CD4-positive, CD25-positive, alpha-beta regulatory T cell (primary cell): ENCODE measurements around the gene CLEC4F. TPM values are rescaled to one million over a fixed set of nuclear protein-coding genes. Genes with fewer than 3 reads are reported as not detected.

Source experiments
- ATAC-seq, 2 donors: fragments of 150-1000 bp; cut with Tn5 transposase; one replicate each; pipeline ENCODE4 v1.10.0; 2021; ENCODE audit warnings: low read depth in 2 of 2, moderate number of reproducible peaks in 2 of 2, moderate library complexity in 1 of 2
- DNase-seq, 3 donors: peaks; one replicate each; pipeline versions ENCODE4 v3.0.0 to v3.0.0-alpha.2; 2012 to 2022; ENCODE audit warnings: mixed read lengths in 1 of 3
- H3K27ac ChIP-seq: one replicate; pipeline ENCODE4 v1.7.0; 2013; ENCODE audit warnings: mild to moderate bottlenecking, low read length; ENCODE audit not compliant: insufficient read depth, poor library complexity, severe bottlenecking
- H3K27me3 ChIP-seq: one replicate; pipeline ENCODE4 v1.7.0; 2013; ENCODE audit warnings: low read length; ENCODE audit not compliant: control insufficient read depth, insufficient read depth
- H3K36me3 ChIP-seq: one replicate; pipeline ENCODE4 v1.7.0; 2013; ENCODE audit warnings: mild to moderate bottlenecking, low read length, moderate library complexity; ENCODE audit not compliant: control insufficient read depth, insufficient read depth
- H3K4me1 ChIP-seq: 2 replicates; pipeline ENCODE4 v1.7.0; 2013; ENCODE audit warnings: mild to moderate bottlenecking, low read length; ENCODE audit not compliant: insufficient read depth, control insufficient read depth, poor library complexity, severe bottlenecking
- H3K4me3 ChIP-seq: one replicate; pipeline ENCODE4 v1.7.0; 2013; ENCODE audit warnings: low read depth, mild to moderate bottlenecking, low read length, moderate library complexity
- H3K9me3 ChIP-seq, 2 experiments: 1 replicate in 1 of 2; 2 replicates in 1 of 2; pipeline ENCODE4 v1.7.0; 2013; ENCODE audit warnings: low read length in 2 of 2, mild to moderate bottlenecking in 1 of 2, moderate library complexity in 1 of 2; ENCODE audit not compliant: control insufficient read depth in 2 of 2
- H3K27ac Mint-ChIP-seq, 3 donors: one replicate each; pipeline ENCODE4 v1.8.0; 2020 to 2022; ENCODE audit warnings: mild to moderate bottlenecking in 3 of 3, mixed read lengths in 3 of 3, moderate library complexity in 2 of 3
- H3K27me3 Mint-ChIP-seq: one replicate; pipeline ENCODE4 v1.8.0; 2022; ENCODE audit warnings: mild to moderate bottlenecking, mixed read lengths
- H3K36me3 Mint-ChIP-seq: one replicate; pipeline ENCODE4 v1.8.0; 2020; ENCODE audit warnings: mixed read lengths
- H3K4me1 Mint-ChIP-seq, 4 donors: one replicate each; pipeline ENCODE4 v1.8.0; 2020 to 2022; ENCODE audit warnings: mixed read lengths in 4 of 4, mild to moderate bottlenecking in 1 of 4
- H3K4me3 Mint-ChIP-seq, 4 donors: one replicate each; pipeline ENCODE4 v1.8.0; 2020 to 2022; ENCODE audit warnings: mild to moderate bottlenecking in 4 of 4, mixed read lengths in 4 of 4, moderate library complexity in 3 of 4
- H3K9me3 Mint-ChIP-seq, 7 donors: one replicate each; pipeline ENCODE4 v1.8.0; 2020 to 2022; ENCODE audit warnings: mixed read lengths in 7 of 7, mild to moderate bottlenecking in 3 of 7, moderate library complexity in 2 of 7
- polyA plus RNA-seq, 4 donors: library from polyadenylated mRNA; unstranded; fragments of 300-500 nt; fragmentation: Illumina TruSeq; gene quantifications; one replicate each; pipeline ENCODE4 v1.2.3, GENCODE V29; 2021
- total RNA-seq: library from RNA; stranded (reverse); gene quantifications from one replicate; pipeline ENCODE4 v1.2.3, GENCODE V29; 2022

The CLEC4F gene
- total and polyA plus RNA-seq, 5 donors from 2014 or later, result not detected

DNA sequence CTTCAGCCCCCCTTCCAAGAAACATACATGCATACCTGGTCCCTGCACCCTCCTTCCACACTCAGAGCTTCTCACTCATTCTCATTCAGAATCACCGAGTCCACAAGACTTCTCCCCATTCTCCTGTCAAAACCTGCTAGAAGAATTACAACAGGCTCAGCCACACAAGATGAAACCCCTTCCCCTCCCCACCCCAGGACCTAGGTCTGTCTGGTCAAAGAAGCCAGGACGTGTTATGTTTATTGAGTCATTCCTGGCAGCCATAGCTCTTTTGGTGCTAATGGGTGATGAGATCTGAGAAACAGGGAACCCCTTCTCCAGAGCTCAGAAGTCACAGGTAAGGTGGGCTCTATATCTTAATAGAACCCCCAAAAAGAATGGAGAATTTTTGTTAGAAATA lies 50.9 kb downstream of the CLEC4F start:
- peaks cover 5 to 18% (median 9%) of the 10 kb centered on the region in 4 donors for H3K4me1 Mint-ChIP-seq
- H3K4me3 ChIP-seq, result no peak overlapping the region
- no peak for DNase-seq
- H3K27ac Mint-ChIP-seq, result no peak overlapping the region
- H3K4me3 Mint-ChIP-seq, result peak overlapping the region in 2 of 4 donors; percentile 8 to 62
- peaks cover 34% of the 10 kb centered on the region for H3K27me3 ChIP-seq
- peaks cover 3% of the 10 kb centered on the region for H3K36me3 Mint-ChIP-seq
- no peak for ATAC-seq
- H3K9me3 Mint-ChIP-seq, result peaks cover 0 to 4% (median 0%) of the 10 kb centered on the region in 7 donors
- peaks cover 13% of the 10 kb centered on the region for H3K4me1 ChIP-seq
- no peaks in the 10 kb centered on the region for H3K9me3 ChIP-seq
- no peaks in the 10 kb centered on the region for H3K36me3 ChIP-seq
- H3K27me3 Mint-ChIP-seq, result peaks cover 69% of the 10 kb centered on the region
- H3K27ac ChIP-seq, result no peak overlapping the region

DNA sequence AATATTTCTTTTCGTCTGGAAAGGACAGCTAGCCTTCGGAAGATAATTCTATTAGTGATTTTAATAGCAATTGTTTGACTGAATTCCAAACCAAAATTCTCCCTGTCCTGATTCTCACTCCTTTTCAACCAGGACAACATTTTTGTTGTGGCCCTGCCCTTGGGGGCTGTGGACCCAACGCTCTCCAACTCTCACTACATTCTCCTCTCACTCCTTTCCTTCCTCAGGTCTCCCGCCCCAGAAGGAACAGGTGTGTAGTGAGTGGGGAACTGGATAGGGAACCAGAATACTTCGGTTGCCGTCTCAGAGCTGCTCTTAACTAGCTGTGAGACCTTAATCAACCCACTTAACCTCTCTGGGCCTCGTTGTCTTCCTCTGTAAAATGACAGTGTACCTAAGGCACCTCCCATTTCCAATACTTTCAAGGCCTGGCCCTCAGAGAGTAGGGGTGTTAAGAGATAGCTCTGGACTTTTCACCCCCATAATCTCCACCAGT lies 51.8 kb downstream of the CLEC4F start:
- Mint-ChIP-seq H3K9me3 (peaks cover 0 to 3% (median 0%) of the 10 kb centered on the region in 7 donors), H3K27me3 (peaks cover 70% of the 10 kb centered on the region), H3K36me3 (peaks cover 2% of the 10 kb centered on the region), H3K27ac (peak overlapping the region in 1 of 3 donors; percentile 15), H3K4me1 (peaks cover 5 to 18% (median 9%) of the 10 kb centered on the region in 4 donors), H3K4me3 (peak overlapping the region in 3 of 4 donors; percentile 62 to 86 (median 66))
- no peak overlapping the region for H3K4me3 ChIP-seq
- DNase-seq (no peak), ATAC-seq (no peak)
- H3K27me3 ChIP-seq, result peaks cover 38% of the 10 kb centered on the region
- H3K4me1 ChIP-seq, result peaks cover 13% of the 10 kb centered on the region
- no peak overlapping the region for H3K27ac ChIP-seq
- no peaks in the 10 kb centered on the region for H3K36me3 ChIP-seq
- H3K9me3 ChIP-seq, result no peaks in the 10 kb centered on the region

DNA sequence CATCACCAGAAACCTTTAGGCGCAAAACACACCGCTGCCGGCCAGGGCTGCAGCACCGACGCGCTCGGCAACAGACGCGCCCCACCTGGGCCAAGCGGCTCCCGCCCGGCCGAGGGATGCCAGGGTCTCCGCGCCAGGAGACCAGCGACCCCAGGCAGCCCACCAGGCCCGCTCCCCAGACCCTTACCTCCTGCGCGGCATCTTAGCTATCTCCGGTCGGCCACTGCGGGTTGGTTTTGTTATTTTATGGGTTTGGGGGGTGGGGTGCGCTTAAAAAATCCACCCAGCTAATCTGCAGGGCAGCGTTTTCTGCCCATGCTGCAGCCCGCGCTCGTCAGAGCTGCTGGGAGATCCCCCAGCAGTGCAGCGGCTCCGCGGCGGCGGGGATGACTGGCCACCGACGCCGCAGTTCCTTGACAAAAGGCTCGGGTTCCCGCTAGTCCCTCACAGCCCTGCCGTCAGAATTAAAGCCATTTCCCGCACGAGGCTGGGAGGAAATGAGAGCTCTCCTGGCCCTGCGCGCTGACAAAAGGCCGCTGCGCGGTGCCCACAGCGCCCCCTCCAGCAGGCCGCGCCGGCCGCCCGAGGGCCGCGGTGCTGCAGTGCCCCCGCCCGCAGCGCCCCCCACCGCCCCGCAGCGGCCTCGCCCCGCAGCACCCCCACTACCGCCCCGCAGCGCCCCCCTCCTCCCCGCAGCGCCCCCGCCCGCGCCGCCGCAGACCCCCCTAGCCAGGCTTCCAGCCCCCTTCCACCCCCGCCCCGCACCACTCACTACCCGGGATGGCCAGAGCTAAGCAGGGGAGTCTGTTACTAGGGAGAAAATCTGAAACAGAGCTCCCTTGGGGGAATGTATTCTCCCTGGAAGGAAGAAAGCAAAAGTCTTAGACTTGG lies 52.5 kb downstream of the CLEC4F start, which contains the start of gene ADD2:
Gene ADD2 (minus strand): TSS at position 502 of the 891 bp plus-strand sequence. CDS start 61,792 bp downstream, outside the sequence.
- ATAC-seq (peak; percentile 47 to 48), DNase-seq (peak in 1 of 3 donors; percentile 35)
- peaks cover 13% of the 10 kb centered on the region for H3K4me1 ChIP-seq
- Mint-ChIP-seq H3K27ac (peak within 1 kb of the TSS in 1 of 3 donors; percentile 15), H3K9me3 (peaks cover 0 to 3% (median 0%) of the 10 kb centered on the region in 7 donors), H3K4me3 (peak within 1 kb of the TSS in 3 of 4 donors; percentile 75 to 86 (median 76)), H3K36me3 (no peaks in the 10 kb centered on the region), H3K27me3 (peaks cover 63% of the 10 kb centered on the region), H3K4me1 (peaks cover 5 to 18% (median 9%) of the 10 kb centered on the region in 4 donors)
- H3K27me3 ChIP-seq, result peaks cover 34% of the 10 kb centered on the region
- H3K27ac ChIP-seq, result no peak within 1 kb of the TSS
- no peaks in the 10 kb centered on the region for H3K36me3 ChIP-seq
- no peaks in the 10 kb centered on the region for H3K9me3 ChIP-seq
- no peak within 1 kb of the TSS for H3K4me3 ChIP-seq

DNA sequence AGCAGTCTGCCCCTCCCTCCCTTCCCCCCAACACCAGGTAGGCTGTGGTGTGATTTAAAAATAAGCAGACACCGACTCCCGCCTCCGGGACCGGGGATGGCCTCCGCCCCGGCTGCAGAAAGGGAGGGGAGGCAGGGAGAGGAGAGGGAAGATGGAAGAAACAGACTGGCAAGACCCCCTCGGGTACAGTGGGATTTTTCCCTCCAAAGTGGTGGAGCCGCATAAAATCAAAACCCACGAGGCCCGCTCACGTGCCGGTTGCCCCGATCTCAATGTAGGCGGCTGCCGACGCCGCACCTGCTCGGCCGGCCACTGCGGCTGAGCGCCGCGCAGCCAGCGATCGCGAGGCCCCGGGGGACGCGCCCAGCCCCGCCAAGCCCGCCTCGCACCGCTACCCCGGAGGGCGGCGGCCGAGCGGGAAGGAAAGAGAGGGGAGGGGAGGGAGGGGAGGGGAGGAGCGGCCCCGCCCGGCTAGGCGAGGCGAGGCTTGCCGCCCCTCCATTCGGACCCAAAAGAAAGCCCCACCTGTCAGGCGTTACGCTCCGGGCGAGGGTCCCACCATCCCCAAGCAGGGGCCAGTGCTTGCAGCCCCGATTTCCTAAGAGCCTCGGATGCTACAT lies 53.2 kb downstream of the CLEC4F start:
- ATAC-seq (no peak), DNase-seq (peak in 1 of 3 donors; percentile 2)
- Histone ChIP-seq H3K27ac (no peak overlapping the region), H3K36me3 (no peaks in the 10 kb centered on the region), H3K4me1 (peaks cover 13% of the 10 kb centered on the region), H3K9me3 (no peaks in the 10 kb centered on the region), H3K4me3 (peak overlapping the region; percentile 23), H3K27me3 (peaks cover 34% of the 10 kb centered on the region)
- Mint-ChIP-seq H3K4me3 (peak overlapping the region in 3 of 4 donors; percentile 11 to 76 (median 73)), H3K27me3 (peaks cover 63% of the 10 kb centered on the region), H3K27ac (no peak overlapping the region), H3K9me3 (peaks cover 0 to 2% (median 0%) of the 10 kb centered on the region in 7 donors), H3K36me3 (no peaks in the 10 kb centered on the region), H3K4me1 (peaks cover 5 to 18% (median 9%) of the 10 kb centered on the region in 4 donors)

DNA sequence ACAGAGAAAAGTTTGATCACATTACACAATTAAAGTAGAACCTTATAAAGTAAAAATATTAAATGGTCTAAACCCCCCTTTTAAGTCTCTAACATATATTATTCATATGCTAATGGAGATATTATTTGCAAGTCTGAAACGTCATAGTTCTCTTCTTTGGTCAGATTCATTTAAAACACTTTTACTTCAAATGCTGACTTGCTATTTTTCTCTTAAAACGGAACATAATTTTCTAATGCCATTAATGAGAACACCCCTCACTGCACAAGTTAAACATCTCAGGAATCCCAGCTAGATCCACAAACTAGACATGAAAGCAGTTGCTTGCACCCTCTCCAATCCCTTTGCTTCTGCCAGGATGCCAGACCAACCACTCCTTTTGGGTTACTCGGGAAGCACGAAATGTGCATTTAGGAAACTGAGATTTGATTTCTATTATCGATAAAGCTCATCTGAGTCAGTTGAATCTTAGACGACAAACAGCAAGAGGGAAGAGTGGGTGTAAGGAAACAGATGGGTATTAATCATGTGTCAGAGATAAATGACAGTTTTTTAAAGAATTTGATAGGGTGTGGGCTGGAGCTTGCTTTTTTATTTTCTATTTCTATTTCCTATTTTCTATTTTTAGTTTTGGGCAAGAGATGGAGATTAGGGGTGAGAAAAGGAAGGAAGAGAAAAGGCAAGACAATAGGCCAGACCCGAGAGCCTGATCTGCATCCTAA lies 53.9 kb downstream of the CLEC4F start:
- no peak overlapping the region for H3K27ac ChIP-seq
- H3K27ac Mint-ChIP-seq, result peak overlapping the region in 1 of 3 donors; percentile 52
- peaks cover 57% of the 10 kb centered on the region for H3K27me3 Mint-ChIP-seq

DNA sequence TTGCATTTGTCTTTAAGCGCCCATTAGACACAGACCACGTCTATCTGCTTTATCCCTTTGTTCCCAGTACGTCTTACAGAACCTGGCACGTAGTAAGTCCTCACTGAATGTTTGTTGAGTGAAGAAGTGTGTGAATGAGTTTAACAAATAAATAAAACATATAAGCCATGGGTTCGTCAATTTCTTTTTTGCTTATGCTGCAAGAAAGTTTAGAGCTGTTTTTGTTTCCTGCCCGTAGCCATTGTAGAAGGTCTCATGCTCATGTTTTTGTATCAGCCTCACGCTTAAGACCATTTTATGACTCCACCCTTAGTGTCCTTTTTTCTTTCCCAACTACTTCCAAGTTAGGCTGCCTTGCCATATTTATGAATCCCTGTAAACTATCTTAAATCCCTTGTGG lies 54.9 kb downstream of the CLEC4F start:
- peaks cover 30% of the 10 kb centered on the region for H3K27me3 ChIP-seq
- Mint-ChIP-seq H3K4me3 (no peak overlapping the region), H3K36me3 (no peaks in the 10 kb centered on the region), H3K9me3 (no peaks in the 10 kb centered on the region), H3K27me3 (peaks cover 54% of the 10 kb centered on the region), H3K4me1 (peaks cover 5 to 18% (median 9%) of the 10 kb centered on the region in 4 donors), H3K27ac (no peak overlapping the region)
- H3K9me3 ChIP-seq, result no peaks in the 10 kb centered on the region
- DNase-seq (no peak), ATAC-seq (no peak)
- H3K4me1 ChIP-seq, result peaks cover 13% of the 10 kb centered on the region
- H3K36me3 ChIP-seq, result no peaks in the 10 kb centered on the region
- no peak overlapping the region for H3K4me3 ChIP-seq
- no peak overlapping the region for H3K27ac ChIP-seq

More for the DNA sequence above, 53.9 kb downstream of the CLEC4F start:
- H3K4me3 ChIP-seq, result peak overlapping the region; percentile 23
- ATAC-seq, result no peak
- no peaks in the 10 kb centered on the region for H3K36me3 ChIP-seq
- H3K9me3 ChIP-seq, result no peaks in the 10 kb centered on the region
- peaks cover 34% of the 10 kb centered on the region for H3K27me3 ChIP-seq
- no peak for DNase-seq
- H3K4me1 ChIP-seq, result peaks cover 13% of the 10 kb centered on the region
- peaks cover 5 to 18% (median 9%) of the 10 kb centered on the region in 4 donors for H3K4me1 Mint-ChIP-seq
- H3K4me3 Mint-ChIP-seq, result peak overlapping the region; percentile 11 to 73 (median 62)
- no peaks in the 10 kb centered on the region for H3K36me3 Mint-ChIP-seq
- peaks cover 0 to 1% (median 0%) of the 10 kb centered on the region in 7 donors for H3K9me3 Mint-ChIP-seq

DNA sequence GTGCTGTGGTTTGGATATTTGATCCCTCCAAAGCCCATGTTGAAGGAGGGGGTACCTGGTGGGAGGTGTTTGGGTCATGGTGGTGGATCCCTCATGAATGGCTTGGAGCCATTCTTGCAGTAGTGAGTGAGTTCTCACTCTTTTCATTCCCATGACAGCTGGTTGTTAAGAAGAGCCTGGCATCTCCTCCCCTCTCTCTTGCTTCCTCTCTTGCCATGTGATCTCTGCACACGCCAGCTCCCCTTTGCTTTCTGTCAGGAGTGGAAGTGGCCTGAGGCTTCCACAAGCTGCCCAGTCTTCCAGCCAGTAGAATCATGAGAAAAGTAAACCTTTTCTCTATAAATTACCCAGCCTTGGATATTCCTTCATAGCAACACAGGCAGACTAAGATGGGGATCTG lies 61.0 kb downstream of the CLEC4F start:
- ATAC-seq, result no peak
- no peaks in the 10 kb centered on the region for H3K36me3 ChIP-seq
- H3K9me3 ChIP-seq, result no peaks in the 10 kb centered on the region
- Mint-ChIP-seq H3K4me3 (no peak overlapping the region), H3K9me3 (no peaks in the 10 kb centered on the region), H3K4me1 (no peaks in the 10 kb centered on the region), H3K27ac (peak overlapping the region in 1 of 3 donors; percentile 28), H3K36me3 (no peaks in the 10 kb centered on the region), H3K27me3 (peaks cover 21% of the 10 kb centered on the region)
- no peak overlapping the region for H3K27ac ChIP-seq
- no peak overlapping the region for H3K4me3 ChIP-seq
- peaks cover 15% of the 10 kb centered on the region for H3K27me3 ChIP-seq
- no peaks in the 10 kb centered on the region for H3K4me1 ChIP-seq
- DNase-seq, result no peak
